NCI-H1048 (cell line): ENCODE results near the gene TMEM134.
"Not testable (repeated sequence)": the region's sequence is repeated elsewhere in the genome, so short reads cannot be mapped to it uniquely, and the experiment has no call there.

Experiments used
- DNase-seq: peaks from one replicate; lab custom pipeline; 2025; lab: John Stamatoyannopoulos, UW

Gene TMEM134

GRCh38 chr11:67438158-67438902 is 30.7 kb downstream of the TMEM134 start:
- DNase-seq: no peak

- no peak for DNase-seq
Observed at GRCh38 chr11:67437809-67438157, 31.3 kb downstream of the TMEM134 start.

GRCh38 chr11:67437082-67437808 is 31.8 kb downstream of the TMEM134 start, which contains the start of gene PTPRCAP:
Gene PTPRCAP, minus strand, starts transcription at chr11:67437682. Its CDS starts 63 bp downstream, at chr11:67437619.
- no peak for DNase-seq

- DNase-seq: no peak
Observed at GRCh38 chr11:67436459-67437081, 32.5 kb downstream of the TMEM134 start.

GRCh38 chr11:67435727-67436458 is 33.2 kb downstream of the TMEM134 start:
- no peak for DNase-seq

- no peak for DNase-seq
Observed at GRCh38 chr11:67435031-67435726, 33.9 kb downstream of the TMEM134 start.

- DNase-seq: no peak
Observed at GRCh38 chr11:67434395-67434881, 34.6 kb downstream of the TMEM134 start.

GRCh38 chr11:67433536-67434394 is 35.3 kb downstream of the TMEM134 start:
- no peak for DNase-seq

GRCh38 chr11:67432655-67433349 is 36.2 kb downstream of the TMEM134 start:
- DNase-seq: no peak

- DNase-seq: no peak
Observed at GRCh38 chr11:67431346-67432249, 37.5 kb downstream of the TMEM134 start.

- no peak for DNase-seq
Observed at GRCh38 chr11:67429722-67430121, 39.3 kb downstream of the TMEM134 start.

- DNase-seq: no peak
Observed at GRCh38 chr11:67429038-67429668, 39.9 kb downstream of the TMEM134 start.

- peak; percentile 84 for DNase-seq
Observed at GRCh38 chr11:67428052-67429001, 40.7 kb downstream of the TMEM134 start, which contains the start of gene RPS6KB2. Gene RPS6KB2, plus strand, starts transcription at chr11:67428494. Its CDS starts 52 bp downstream, at chr11:67428546.

GRCh38 chr11:67427364-67427859 is 41.6 kb downstream of the TMEM134 start:
- not testable (repeated sequence) for DNase-seq

- DNase-seq: no peak
Observed at GRCh38 chr11:67423891-67424613, 45.0 kb downstream of the TMEM134 start.

GRCh38 chr11:67423466-67423865 is 45.6 kb downstream of the TMEM134 start:
- DNase-seq: no peak
